HEK293T (cell line): ENCODE measurements around the gene TMEM208.

Experiments
- FOXK2 ChIP-seq: fragments of 450-650 bp; IDR thresholded peaks from 2 replicates; pipeline ENCODE4 v1.6.1; 2016; ENCODE audit warnings: mild to moderate bottlenecking
- FOXM1 ChIP-seq: fragments of 450-650 bp; IDR thresholded peaks from 2 replicates; pipeline ENCODE4 v1.6.1; 2017; ENCODE audit warnings: mild to moderate bottlenecking, borderline replicate concordance
- HDGF ChIP-seq: fragments of 450-650 bp; IDR thresholded peaks from 2 replicates; pipeline ENCODE4 v1.6.1; 2017; ENCODE audit warnings: antibody characterized with exemption, borderline replicate concordance
- NFRKB ChIP-seq: fragments of 450-650 bp; IDR thresholded peaks from 2 replicates; pipeline ENCODE4 v1.6.1; 2016; ENCODE audit warnings: mild to moderate bottlenecking, moderate library complexity
- TARDBP ChIP-seq: fragments of 450-650 bp; IDR thresholded peaks from 2 replicates; pipeline ENCODE4 v1.6.1; 2016
- ZNF384 ChIP-seq: fragments of 450-650 bp; IDR thresholded peaks from 2 replicates; pipeline ENCODE4 v1.6.1; 2016

DNA sequence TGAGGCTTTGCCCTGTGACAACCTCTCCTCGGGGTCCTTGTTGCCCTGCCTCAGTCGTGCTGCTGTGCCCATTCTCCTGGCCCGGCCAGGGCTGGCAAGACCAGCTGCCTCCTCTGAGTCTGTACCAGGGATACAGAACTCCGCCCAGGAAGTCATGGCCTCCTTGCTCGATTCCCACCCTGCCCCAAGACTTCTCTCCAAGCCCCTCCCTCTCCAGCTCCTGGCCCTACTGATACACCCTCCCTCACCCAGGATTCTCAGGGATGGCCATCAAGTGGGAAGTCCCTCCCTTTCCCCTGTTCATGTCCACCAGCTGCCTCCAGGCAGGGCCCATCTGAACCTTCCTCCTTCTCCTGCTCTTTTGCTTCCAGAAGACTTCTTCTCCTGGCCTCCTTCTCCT is 11.2 kb upstream of the TMEM208 start:
- no peak for TF ChIP-seq HDGF
- TF ChIP-seq TARDBP, result no peak
- TF ChIP-seq FOXM1, result no peak
- TF ChIP-seq FOXK2, result no peak
- TF ChIP-seq ZNF384, result no peak
- TF ChIP-seq NFRKB, result no peak
